HS-5 (cell line): ENCODE data around the gene ZSCAN12.

Source experiments
- DNase-seq: peaks from one replicate; pipeline ENCODE4 v3.0.0-alpha.2; 2012; ENCODE audit warnings: low read depth

The ZSCAN12 gene

DNA sequence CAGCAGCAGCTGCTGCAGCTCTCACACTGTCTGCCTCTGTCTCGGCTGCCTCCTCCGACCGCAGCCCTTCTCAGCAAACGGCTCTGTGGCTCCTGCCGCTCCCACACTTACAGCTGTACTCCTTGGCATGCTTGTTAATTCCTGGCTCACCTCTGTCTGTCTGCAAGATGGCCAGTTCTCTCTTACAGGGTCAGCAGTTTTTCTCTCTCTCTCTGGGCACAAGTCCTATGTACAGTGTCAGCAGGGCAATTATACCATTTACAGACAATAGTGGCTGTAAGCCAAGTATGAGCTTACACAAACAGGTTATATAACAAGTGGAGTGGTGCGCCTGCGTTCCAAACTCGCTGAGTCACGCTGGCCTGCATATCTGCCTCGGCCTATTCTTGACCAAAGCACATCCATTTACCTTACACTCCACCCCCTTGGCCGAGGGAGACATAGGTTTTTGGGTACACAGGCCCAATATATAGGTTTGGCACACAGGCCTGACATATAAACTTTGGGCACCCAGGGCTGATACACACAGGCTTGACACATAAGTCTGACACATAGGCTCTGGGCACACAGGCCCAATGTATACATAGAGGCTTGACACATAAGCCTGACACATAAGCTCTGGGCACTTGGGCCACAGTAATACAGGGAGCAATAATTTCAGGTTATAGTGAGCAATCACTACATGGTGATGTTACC is 45.4 kb downstream of the ZSCAN12 start:
- no peak for DNase-seq

GRCh38 chr6:28353356-28353755 is 46.2 kb downstream of the ZSCAN12 start:
- DNase-seq = no peak

DNA sequence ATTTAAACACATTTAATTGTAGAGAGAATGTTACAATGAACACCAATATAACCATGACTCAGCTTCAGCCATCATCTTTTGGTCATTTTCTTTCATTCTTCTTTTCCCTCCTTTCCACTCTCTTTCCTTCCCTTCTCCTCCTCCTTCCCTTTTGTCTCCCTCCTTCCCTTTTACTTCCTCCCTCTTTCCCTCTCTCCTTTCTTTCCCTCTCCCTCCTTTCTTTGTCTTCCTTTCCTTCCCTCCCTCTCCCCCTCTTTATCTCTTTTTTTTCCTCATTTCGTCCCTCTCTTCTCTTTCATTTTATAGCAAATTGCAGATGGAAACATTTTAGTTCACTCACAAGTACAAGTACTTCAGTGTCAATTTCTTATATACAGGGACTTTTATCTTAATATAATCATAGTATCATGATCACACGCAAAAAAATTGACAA is 48.0 kb downstream of the ZSCAN12 start:
- DNase-seq = no peak

GRCh38 chr6:28351087-28351486 is 48.5 kb downstream of the ZSCAN12 start:
- no peak for DNase-seq

DNA sequence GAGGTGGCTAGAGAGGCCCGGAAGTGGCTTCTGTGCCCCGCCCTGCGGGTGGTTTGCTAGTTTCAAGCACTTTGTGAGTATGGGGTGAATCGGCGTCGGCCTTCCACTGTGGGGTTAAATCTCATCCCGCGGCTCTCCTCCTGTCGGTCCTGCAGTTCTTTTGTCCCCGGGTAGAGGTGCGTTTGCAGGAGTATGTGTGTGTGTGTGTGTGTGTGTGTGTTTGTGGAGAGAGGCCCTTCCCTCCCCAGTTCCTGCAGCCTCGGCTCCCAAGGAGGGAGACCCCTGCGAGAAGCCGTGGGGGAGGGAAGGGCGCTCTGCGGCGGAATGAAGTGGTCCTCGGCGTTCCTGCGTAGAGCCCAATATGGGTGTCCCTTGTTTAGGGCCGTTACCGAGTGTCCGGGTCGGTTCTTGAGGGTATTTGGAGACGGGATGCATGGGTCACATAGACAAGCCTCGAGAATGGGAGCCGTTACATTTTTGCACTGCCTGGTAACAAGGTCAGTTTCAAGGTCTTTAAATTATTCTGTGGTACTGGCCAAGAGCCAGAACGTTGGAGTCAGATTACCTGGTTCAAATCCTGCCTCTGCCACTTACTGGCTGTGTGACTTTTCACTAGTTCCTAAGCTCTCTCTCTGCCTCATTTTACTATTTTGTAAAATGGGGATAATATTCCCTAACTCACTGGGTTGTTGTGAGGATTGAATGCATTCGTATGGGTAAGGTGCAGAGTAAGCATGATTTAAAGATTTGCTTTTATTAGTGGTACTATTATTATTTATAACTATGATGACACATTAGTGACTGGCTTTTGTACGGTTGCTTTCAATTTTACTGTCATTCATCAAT is 49.4 kb downstream of the ZSCAN12 start, which contains the start of gene ZKSCAN3:
ZKSCAN3 (plus strand) TSS at position 56 of the 846 bp plus-strand sequence. CDS start 9,640 bp downstream, outside the sequence.
- DNase-seq = no peak

DNA sequence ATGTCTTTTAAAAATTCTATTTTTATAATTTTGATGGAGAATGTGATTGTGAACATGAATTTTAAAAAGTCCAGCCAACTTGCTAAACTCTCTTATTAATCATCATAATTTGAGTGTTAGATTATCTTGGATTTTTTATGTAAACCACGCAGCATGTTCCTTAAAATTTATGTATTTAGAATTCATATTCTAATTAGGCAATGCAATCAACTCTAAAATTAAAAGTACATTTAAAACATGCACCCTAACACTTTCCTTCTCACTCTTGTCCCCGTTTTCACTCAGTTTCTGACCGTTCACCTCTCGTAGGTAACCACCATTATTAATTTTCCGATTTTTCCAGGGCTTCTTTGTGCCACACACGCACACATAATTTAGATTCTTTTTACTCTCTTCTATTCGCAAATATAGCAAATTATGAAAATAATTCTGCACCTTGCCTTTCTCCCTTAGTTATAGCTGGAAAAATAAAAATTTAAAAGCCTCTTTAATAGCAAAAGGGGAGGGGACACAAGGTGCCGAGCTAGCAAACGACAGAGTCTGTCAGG is 50.1 kb downstream of the ZSCAN12 start:
- DNase-seq = no peak

GRCh38 chr6:28347119-28347518 is 52.4 kb downstream of the ZSCAN12 start:
- DNase-seq = no peak

- DNase-seq = no peak
These were observed 54.3 kb downstream of the ZSCAN12 start for GRCh38 chr6:28345201-28345600.

DNA sequence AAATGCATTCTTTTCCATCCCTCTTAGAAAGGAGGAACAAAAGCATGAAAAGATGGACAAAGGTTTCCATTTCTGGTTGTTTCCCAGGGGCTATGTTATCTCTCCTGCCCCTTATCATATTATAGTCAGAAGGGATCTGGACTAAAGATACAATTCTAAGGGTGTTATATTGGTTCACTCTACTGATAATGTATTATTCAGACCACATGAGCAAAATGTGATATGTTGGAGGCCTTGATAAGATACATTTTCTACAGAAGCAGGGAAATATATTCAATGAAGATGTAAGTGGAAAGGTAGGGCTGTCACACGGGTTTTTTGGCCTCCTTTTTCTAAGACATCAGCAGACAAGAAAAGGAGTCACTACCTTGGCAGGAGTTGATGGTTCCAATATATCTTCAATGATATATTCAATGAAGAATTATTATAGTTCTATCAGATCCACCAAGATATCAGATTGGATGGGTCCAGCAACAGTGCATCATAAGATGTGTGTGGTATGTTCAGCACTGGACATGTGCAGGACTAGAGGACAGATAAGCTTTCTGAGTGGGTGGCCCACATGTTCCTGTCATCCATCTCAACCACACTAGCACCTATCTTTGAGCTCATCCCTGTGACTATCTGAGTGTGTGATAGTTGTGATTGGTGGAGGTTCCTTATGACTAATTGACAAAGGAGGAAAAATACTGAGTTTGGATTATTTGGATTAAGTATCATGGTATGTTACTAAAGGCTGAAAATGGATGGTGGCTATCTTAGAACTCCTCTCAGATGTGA is 55.5 kb downstream of the ZSCAN12 start:
- DNase-seq = no peak

- no peak for DNase-seq
These were observed 59.0 kb downstream of the ZSCAN12 start for GRCh38 chr6:28340310-28341095.

GRCh38 chr6:28337121-28337520 is 62.4 kb downstream of the ZSCAN12 start:
- no peak for DNase-seq

- no peak for DNase-seq
These were observed 63.0 kb downstream of the ZSCAN12 start for GRCh38 chr6:28336284-28337120.

DNA sequence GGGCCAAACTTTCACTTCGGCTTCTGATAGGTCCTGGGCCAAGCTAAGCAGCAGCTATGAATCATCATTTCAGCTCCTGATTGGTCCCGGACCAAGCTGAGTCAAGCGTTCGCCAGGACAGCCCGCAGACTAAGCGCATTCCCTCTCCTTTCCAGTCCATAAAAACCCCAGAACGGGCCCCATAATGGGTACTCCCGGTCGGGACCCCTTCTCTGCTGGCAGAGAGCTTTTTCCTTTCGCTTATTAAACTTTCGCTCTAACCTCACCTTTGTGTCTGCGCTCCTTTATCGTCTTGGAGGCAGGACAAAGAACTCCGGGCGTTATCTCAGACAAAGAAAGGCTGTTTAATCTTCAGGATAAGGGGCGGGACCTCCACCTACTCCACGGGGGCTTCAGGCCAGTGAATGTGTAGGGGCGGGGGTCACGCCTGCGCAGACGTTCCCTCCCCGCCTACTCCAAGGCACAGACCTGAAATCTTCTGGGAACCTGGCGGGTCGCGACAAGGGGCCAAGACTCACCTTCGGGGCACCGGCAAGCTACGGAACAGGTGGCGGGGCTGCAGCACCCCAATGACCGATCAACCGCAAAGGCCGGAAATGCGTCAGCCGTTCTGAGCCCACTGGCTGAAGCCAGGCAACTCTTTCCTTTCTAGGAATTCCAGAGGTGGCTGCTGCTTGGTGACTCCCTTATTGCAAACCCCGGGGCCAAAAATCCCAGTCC is 63.8 kb downstream of the ZSCAN12 start, which contains the start of gene ZSCAN31:
ZSCAN31 (minus strand) TSS at position 585 of the 720 bp plus-strand sequence. CDS start 6,465 bp downstream, outside the sequence.
- peak; percentile 87 for DNase-seq

- no peak for DNase-seq
These were observed 64.4 kb downstream of the ZSCAN12 start for GRCh38 chr6:28335040-28335563.

- DNase-seq = no peak
These were observed 65.1 kb downstream of the ZSCAN12 start for GRCh38 chr6:28334286-28335039.

- no peak for DNase-seq
These were observed 65.9 kb downstream of the ZSCAN12 start for GRCh38 chr6:28333599-28334018.

DNA sequence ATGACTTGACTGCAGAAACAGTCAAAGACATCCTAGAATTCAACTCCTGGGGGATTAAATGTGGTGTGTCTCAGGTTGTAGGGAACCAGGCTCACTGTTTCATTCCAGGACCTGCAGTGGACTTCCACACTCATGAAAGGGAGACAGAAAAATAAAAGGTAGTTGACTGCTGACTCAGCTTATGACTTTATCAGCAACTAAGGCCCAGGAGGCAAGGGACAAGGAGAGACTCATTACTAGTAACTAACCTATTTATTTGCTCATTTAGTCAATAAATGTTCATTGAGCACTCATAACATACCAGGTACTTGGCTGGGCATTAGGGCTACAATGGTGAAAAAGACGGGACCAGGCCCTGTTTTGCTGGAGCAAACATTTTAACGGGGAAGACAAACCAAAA is 66.5 kb downstream of the ZSCAN12 start:
- no peak for DNase-seq

DNA sequence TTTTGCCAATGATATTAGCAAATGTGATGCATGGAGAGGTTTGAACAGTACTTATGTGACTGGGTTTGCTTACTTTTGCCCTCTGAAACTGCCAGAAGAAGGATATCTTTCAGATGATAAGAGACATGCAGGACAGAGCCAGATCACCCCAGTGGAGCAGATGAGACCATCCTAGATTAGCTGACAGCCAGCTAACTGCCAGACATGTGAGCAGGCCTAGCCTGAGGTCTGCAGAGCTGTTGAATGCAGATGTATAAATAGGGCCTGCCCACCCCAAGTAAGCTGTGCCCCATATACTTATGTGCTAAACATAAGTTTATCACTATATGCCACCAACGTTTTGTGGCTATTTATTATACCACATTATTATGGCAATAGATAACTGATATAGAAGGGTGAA is 69.5 kb downstream of the ZSCAN12 start:
- no peak for DNase-seq
